Neutrophil (primary cell): ENCODE measurements around the gene LMBRD2.

ENCODE experiments used
- H3K27ac ChIP-seq: fragments of 200-600 bp; sonication (generic); 2 replicates; pipeline ENCODE4 v1.5.1; 2016; ENCODE audit warnings: mild to moderate bottlenecking, moderate library complexity
- H3K27me3 ChIP-seq: fragments of 200-600 bp; sonication (generic); 2 replicates; pipeline ENCODE4 v1.6.0; 2016; ENCODE audit warnings: mild to moderate bottlenecking
- H3K36me3 ChIP-seq: fragments of 200-600 bp; sonication (generic); 2 replicates; pipeline ENCODE4 v1.5.1; 2017
- H3K4me1 ChIP-seq, 2 experiments: fragments of 200-600 bp in 1 of 2; sonication (generic) in 1 of 2; 1 replicate in 1 of 2; 2 replicates in 1 of 2; pipeline versions ENCODE4 v1.5.1 to v1.6.1; 2013 to 2016; ENCODE audit warnings: low read depth in 1 of 2, low read length in 1 of 2, mild to moderate bottlenecking in 1 of 2, moderate library complexity in 1 of 2; ENCODE audit not compliant: control insufficient read depth in 1 of 2, insufficient read depth in 1 of 2
- H3K4me3 ChIP-seq, 2 experiments: fragments of 200-600 bp in 1 of 2; sonication (generic) in 1 of 2; 1 replicate in 1 of 2; 2 replicates in 1 of 2; pipeline ENCODE4 v1.5.1; 2013 to 2016; ENCODE audit warnings: low read depth in 1 of 2, low read length in 1 of 2, mild to moderate bottlenecking in 1 of 2, moderate library complexity in 1 of 2
- H3K9me3 ChIP-seq: fragments of 200-600 bp; sonication (generic); 2 replicates; pipeline ENCODE4 v1.5.1; 2016
- TF ChIP-seq, protein P1 (sequence below): fragments of 200-600 bp; sonication (generic); IDR thresholded peaks from 2 replicates; pipeline ENCODE4 v1.5.1; 2016; ENCODE audit warnings: antibody characterized with exemption

Gene LMBRD2

DNA sequence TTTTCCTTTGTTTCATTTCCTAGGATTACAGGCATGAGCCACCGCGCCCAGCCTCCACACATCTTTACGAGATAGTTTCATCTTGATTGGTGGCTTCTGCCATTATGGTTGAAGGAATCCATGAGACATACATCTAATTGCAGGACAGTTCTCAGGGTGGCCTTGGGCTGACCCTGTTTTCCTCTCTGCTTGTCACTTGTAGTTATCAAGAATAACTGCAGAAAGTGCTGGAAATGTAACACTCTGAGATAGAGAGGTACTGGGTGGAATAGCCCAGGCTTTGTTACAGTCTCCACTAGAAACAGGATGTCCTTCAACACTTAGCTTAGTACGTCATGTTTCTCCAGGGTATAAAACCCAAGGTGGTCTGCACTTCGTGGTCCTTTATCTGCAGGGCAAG, 95.7 kb downstream of the LMBRD2 start:
- H3K9me3 ChIP-seq = no peaks in the 10 kb centered on the region
- H3K4me1 ChIP-seq = peaks cover 4 to 7% of the 10 kb centered on the region in 2 experiments
- no peak overlapping the region for H3K27ac ChIP-seq
- no peak overlapping the region for H3K4me3 ChIP-seq
- H3K27me3 ChIP-seq = no peaks in the 10 kb centered on the region
- H3K36me3 ChIP-seq = no peaks in the 10 kb centered on the region
- TF ChIP-seq, protein P1, sequence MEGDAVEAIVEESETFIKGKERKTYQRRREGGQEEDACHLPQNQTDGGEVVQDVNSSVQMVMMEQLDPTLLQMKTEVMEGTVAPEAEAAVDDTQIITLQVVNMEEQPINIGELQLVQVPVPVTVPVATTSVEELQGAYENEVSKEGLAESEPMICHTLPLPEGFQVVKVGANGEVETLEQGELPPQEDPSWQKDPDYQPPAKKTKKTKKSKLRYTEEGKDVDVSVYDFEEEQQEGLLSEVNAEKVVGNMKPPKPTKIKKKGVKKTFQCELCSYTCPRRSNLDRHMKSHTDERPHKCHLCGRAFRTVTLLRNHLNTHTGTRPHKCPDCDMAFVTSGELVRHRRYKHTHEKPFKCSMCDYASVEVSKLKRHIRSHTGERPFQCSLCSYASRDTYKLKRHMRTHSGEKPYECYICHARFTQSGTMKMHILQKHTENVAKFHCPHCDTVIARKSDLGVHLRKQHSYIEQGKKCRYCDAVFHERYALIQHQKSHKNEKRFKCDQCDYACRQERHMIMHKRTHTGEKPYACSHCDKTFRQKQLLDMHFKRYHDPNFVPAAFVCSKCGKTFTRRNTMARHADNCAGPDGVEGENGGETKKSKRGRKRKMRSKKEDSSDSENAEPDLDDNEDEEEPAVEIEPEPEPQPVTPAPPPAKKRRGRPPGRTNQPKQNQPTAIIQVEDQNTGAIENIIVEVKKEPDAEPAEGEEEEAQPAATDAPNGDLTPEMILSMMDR = no peak

DNA sequence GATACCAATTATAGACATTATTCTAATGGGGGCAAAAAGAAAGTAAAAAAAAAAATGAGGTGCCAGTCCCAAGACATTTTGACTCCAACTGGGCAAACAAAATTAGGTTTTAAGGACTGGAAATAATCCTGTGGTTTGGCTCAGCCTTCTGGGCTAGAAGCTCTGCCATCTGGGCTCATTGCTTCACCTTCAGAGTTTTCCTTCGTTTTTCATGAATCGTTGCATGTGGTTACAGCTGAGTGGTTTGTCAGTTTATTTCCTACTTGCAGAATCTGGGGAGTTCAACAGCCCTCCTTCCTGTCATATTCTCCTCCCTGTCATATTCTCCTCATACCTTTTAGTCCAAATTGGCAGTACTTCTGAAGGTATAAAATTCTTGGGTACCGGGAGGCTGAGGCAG, 97.0 kb downstream of the LMBRD2 start:
- Histone ChIP-seq H3K9me3 (no peaks in the 10 kb centered on the region), H3K27ac (no peak overlapping the region), H3K36me3 (no peaks in the 10 kb centered on the region), H3K4me1 (peaks cover 4 to 7% of the 10 kb centered on the region in 2 experiments), H3K4me3 (no peak overlapping the region), H3K27me3 (no peaks in the 10 kb centered on the region)
- TF ChIP-seq, protein P1 = no peak

- no peaks in the 10 kb centered on the region for H3K27me3 ChIP-seq
- H3K9me3 ChIP-seq = no peaks in the 10 kb centered on the region
- peaks cover 4 to 7% of the 10 kb centered on the region in 2 experiments for H3K4me1 ChIP-seq
- H3K36me3 ChIP-seq = no peaks in the 10 kb centered on the region
- TF ChIP-seq, protein P1 = no peak
- H3K4me3 ChIP-seq = no peak overlapping the region
- H3K27ac ChIP-seq = no peak overlapping the region
Observed at GRCh38 chr5:36052538-36052937, 99.1 kb downstream of the LMBRD2 start.

DNA sequence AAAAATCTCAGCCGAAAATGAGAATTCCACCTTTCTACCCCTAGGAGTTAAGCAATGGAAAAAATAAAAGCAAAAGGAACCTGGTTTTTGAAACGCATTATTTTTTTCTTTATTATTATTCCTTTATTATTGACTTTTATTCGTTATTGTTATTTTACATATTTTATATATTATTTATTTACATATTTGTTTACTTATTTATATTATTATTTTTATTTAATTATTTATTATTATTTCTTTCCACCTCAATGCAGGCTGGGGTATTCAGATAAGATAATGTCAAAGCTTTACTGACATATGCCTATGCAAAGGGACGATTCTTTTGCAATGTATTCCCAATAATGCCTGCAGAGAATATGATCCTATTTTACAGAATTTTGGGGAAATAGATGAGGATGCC, 101.7 kb downstream of the LMBRD2 start:
- Histone ChIP-seq H3K27me3 (no peaks in the 10 kb centered on the region), H3K4me3 (no peak overlapping the region), H3K9me3 (no peaks in the 10 kb centered on the region), H3K27ac (no peak overlapping the region), H3K36me3 (no peaks in the 10 kb centered on the region), H3K4me1 (peaks cover 4 to 7% of the 10 kb centered on the region in 2 experiments)
- TF ChIP-seq, protein P1 = no peak
